GM10248 (cell line): Measurements from ENCODE around the gene KCND3.

Source experiments
- CTCF ChIA-PET: fragments of 300-600 bp; sonication (Branson Sonifier 250); formaldehyde crosslinking; extraction: SDS; loops from one replicate; lab custom pipeline; 2021; ENCODE audit warnings: antibody characterized with exemption; lab: Yijun Ruan, JAX
- POLR2A ChIA-PET: fragments of 350-650 bp; sonication (Branson Sonifier 250); formaldehyde crosslinking; extraction: SDS; loops from one replicate; lab custom pipeline; 2020; ENCODE audit warnings: antibody characterized with exemption; lab: Yijun Ruan, JAX
- DNase-seq: peaks from one replicate; pipeline ENCODE4 v3.0.0; 2012; ENCODE audit errors: extremely low spot score
- CTCF ChIP-seq: IDR thresholded peaks from 2 replicates; pipeline ENCODE4 v1.5.1; 2012; ENCODE audit warnings: mild to moderate bottlenecking, low read depth; ENCODE audit errors: extremely low read depth, missing control alignments, control extremely low read depth

Gene KCND3

GRCh38 chr1:111992476-111992875 is 3.0 kb upstream of the KCND3 start:
- ChIA-PET POLR2A (no interaction called here), CTCF (interaction anchor here (1.0 to 1.1 kb wide), 2 partner anchors 30 to 34 kb away, joined by 3 read pairs; no protein-coding TSS in a partner anchor)
- no peak for DNase-seq
- no peak for TF ChIP-seq CTCF

GRCh38 chr1:111990878-111991718 is 1.6 kb upstream of the KCND3 start:
- POLR2A ChIA-PET: no interaction called here
- CTCF ChIA-PET: no interaction called here
- peak; percentile 28 for DNase-seq
- no peak for TF ChIP-seq CTCF

- no peak for TF ChIP-seq CTCF
- ChIA-PET CTCF (no interaction called here), POLR2A (no interaction called here)
- no peak for DNase-seq
These were observed 784 bp upstream of the KCND3 start for GRCh38 chr1:111990026-111990877.

GRCh38 chr1:111988743-111989453 is 570 bp downstream of the KCND3 start:
- DNase-seq: no peak
- no peak for TF ChIP-seq CTCF
- CTCF ChIA-PET: interaction anchor here (1.1 to 1.4 kb wide), 2 partner anchors 12 to 24 kb away, joined by 3 read pairs; no protein-coding TSS in a partner anchor
- POLR2A ChIA-PET: no interaction called here

- no peak for DNase-seq
- no peak for TF ChIP-seq CTCF
- ChIA-PET CTCF (interaction anchor here (0.9 to 1.6 kb wide), 4 partner anchors 8 to 24 kb away, joined by 3 to 5 read pairs (median 3); no protein-coding TSS in a partner anchor), POLR2A (no interaction called here)
These were observed 1.1 kb downstream of the KCND3 start for GRCh38 chr1:111988377-111988742.

- POLR2A ChIA-PET: no interaction called here
- CTCF ChIA-PET: interaction anchor here (0.9 to 1.6 kb wide), 4 partner anchors 9 to 14 kb away, joined by 3 to 5 read pairs (median 3); no protein-coding TSS in a partner anchor
- DNase-seq: no peak
- no peak for TF ChIP-seq CTCF
These were observed 2.0 kb downstream of the KCND3 start for GRCh38 chr1:111987502-111987901.
